ENCODE data around the gene RCCD1. TPM values are rescaled to one million over a fixed set of nuclear protein-coding genes. Genes with fewer than 3 reads are reported as not detected.
A peak's percentile ranks its signal among the peaks of the same experiment; 100 is the strongest.

RCCD1 gene
- total and polyA plus RNA-seq, 9 of the 15 experiments (the other 6 are each of a cell fraction or from before 2014, with no cell fraction given), result 11.1 to 51.4 (median 24.7) TPM

DNA sequence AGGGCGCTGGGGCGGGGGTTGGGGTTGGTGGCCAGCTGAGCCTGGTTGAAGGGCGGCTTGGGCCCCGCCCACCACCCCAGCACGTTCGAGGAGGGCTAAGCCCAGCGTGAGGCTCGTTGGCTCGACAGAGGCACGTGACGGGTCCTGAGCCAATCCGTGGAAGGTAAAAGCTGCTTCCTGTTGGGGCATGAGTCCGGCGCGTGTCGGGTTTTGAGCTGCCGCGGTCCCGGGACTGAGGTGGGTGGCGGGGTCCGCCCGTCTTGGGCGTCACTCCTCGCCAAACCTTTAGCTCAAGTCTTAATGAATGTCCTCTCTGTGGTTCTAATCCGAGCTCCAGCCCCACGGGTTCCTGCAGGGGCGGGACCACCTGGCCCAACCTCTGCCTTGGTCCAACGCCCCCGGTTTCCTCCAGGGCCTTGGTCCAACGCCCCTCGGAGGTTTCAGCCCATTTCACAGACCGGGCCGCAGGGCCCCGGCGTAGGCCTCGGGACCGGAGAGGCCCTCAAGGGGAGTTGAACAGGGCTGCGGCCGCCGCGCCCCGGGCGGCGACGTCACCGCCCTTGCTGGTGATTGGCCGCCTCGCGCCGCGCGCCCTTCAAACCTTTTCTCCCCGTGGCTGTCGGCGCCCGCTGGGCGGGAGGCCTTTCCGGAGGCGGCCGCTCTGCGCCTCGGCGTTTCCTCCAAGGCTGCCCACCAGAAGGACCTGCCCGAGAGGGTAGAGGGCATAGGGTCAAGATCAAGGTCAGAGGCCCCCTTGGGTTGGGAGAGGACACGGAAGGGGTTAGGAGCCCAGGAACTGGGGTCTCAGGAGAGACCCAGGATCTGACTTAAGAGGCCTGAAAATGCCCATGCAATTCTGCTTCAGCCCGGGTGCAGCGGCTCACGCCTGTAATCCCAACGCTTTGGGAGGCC lies at the start of gene RCCD1 (continued):
- TF ChIP-seq, protein P1, sequence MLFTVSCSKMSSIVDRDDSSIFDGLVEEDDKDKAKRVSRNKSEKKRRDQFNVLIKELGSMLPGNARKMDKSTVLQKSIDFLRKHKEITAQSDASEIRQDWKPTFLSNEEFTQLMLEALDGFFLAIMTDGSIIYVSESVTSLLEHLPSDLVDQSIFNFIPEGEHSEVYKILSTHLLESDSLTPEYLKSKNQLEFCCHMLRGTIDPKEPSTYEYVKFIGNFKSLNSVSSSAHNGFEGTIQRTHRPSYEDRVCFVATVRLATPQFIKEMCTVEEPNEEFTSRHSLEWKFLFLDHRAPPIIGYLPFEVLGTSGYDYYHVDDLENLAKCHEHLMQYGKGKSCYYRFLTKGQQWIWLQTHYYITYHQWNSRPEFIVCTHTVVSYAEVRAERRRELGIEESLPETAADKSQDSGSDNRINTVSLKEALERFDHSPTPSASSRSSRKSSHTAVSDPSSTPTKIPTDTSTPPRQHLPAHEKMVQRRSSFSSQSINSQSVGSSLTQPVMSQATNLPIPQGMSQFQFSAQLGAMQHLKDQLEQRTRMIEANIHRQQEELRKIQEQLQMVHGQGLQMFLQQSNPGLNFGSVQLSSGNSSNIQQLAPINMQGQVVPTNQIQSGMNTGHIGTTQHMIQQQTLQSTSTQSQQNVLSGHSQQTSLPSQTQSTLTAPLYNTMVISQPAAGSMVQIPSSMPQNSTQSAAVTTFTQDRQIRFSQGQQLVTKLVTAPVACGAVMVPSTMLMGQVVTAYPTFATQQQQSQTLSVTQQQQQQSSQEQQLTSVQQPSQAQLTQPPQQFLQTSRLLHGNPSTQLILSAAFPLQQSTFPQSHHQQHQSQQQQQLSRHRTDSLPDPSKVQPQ (CRISPR knock-in tag; IDR thresholded peaks at IDR 0.05; ENCODE audit: borderline replicate concordance), result no peak; the same call in 1 of the 2 replicates
- TF ChIP-seq ZNF165 (CRISPR knock-in tag; IDR thresholded peaks at IDR 0.05; ENCODE audit: borderline replicate concordance) (no peak), ZNF224 (CRISPR knock-in tag; IDR thresholded peaks at IDR 0.05) (no peak), POU5F1 (IDR thresholded peaks at IDR 0.05; ENCODE audit: borderline replicate concordance, low read depth, low read length, partially characterized antibody) (no peak), DIDO1 (tag; IDR thresholded peaks at IDR 0.05; ENCODE audit: low read depth) (no peak), ZNF77 (CRISPR knock-in tag; IDR thresholded peaks at IDR 0.05) (no peak), ZEB2 (IDR thresholded peaks at IDR 0.05) (no peak), ZNF561 (CRISPR knock-in tag; conservative IDR thresholded peaks at IDR 0.05) (no peak), PHB (CRISPR knock-in tag; IDR thresholded peaks at IDR 0.05) (peak; percentile 18; the same call in 1 of the 2 replicates), HDAC1 (IDR thresholded peaks at IDR 0.05) (peak in 1 of 2 experiments; percentile 86; a peak in 2 of 4 replicates), ZNF217 (CRISPR knock-in tag; IDR thresholded peaks at IDR 0.05) (no peak), CHD4 (IDR thresholded peaks at IDR 0.05; ENCODE audit: insufficient read depth, insufficient replicate concordance, low read depth, low read length, poor library complexity, severe bottlenecking) (peak; percentile 33), DMBX1 (CRISPR knock-in tag; IDR thresholded peaks at IDR 0.05; ENCODE audit: borderline replicate concordance) (0 out of 2 replicates have a peak, but pooled peaks have one; percentile 66)
- TF ChIP-seq, protein P2, sequence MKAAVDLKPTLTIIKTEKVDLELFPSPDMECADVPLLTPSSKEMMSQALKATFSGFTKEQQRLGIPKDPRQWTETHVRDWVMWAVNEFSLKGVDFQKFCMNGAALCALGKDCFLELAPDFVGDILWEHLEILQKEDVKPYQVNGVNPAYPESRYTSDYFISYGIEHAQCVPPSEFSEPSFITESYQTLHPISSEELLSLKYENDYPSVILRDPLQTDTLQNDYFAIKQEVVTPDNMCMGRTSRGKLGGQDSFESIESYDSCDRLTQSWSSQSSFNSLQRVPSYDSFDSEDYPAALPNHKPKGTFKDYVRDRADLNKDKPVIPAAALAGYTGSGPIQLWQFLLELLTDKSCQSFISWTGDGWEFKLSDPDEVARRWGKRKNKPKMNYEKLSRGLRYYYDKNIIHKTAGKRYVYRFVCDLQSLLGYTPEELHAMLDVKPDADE (conservative IDR thresholded peaks at IDR 0.05; ENCODE audit: control insufficient read depth, low read depth, low read length), result peak; percentile 61
- TF ChIP-seq, protein P3, sequence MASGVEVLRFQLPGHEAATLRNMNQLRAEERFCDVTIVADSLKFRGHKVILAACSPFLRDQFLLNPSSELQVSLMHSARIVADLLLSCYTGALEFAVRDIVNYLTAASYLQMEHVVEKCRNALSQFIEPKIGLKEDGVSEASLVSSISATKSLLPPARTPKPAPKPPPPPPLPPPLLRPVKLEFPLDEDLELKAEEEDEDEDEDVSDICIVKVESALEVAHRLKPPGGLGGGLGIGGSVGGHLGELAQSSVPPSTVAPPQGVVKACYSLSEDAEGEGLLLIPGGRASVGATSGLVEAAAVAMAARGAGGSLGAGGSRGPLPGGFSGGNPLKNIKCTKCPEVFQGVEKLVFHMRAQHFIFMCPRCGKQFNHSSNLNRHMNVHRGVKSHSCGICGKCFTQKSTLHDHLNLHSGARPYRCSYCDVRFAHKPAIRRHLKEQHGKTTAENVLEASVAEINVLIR (CRISPR knock-in tag; IDR thresholded peaks at IDR 0.05), result peak; percentile 70
- TF ChIP-seq, protein P4, sequence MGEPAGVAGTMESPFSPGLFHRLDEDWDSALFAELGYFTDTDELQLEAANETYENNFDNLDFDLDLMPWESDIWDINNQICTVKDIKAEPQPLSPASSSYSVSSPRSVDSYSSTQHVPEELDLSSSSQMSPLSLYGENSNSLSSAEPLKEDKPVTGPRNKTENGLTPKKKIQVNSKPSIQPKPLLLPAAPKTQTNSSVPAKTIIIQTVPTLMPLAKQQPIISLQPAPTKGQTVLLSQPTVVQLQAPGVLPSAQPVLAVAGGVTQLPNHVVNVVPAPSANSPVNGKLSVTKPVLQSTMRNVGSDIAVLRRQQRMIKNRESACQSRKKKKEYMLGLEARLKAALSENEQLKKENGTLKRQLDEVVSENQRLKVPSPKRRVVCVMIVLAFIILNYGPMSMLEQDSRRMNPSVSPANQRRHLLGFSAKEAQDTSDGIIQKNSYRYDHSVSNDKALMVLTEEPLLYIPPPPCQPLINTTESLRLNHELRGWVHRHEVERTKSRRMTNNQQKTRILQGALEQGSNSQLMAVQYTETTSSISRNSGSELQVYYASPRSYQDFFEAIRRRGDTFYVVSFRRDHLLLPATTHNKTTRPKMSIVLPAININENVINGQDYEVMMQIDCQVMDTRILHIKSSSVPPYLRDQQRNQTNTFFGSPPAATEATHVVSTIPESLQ (CRISPR knock-in tag; IDR thresholded peaks at IDR 0.05), result peak; percentile 98
- TF ChIP-seq, protein P5, sequence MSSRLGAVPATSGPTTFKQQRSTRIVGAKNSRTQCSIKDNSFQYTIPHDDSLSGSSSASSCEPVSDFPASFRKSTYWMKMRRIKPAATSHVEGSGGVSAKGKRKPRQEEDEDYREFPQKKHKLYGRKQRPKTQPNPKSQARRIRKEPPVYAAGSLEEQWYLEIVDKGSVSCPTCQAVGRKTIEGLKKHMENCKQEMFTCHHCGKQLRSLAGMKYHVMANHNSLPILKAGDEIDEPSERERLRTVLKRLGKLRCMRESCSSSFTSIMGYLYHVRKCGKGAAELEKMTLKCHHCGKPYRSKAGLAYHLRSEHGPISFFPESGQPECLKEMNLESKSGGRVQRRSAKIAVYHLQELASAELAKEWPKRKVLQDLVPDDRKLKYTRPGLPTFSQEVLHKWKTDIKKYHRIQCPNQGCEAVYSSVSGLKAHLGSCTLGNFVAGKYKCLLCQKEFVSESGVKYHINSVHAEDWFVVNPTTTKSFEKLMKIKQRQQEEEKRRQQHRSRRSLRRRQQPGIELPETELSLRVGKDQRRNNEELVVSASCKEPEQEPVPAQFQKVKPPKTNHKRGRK (tag; IDR thresholded peaks at IDR 0.05), result no peak

All from K562 (cell line).